HEK293 (cell line): ENCODE data around the gene SLC17A6.

ENCODE experiments used
- GLI4 ChIP-seq: fragments of 450-650 bp; formaldehyde crosslinking; IDR thresholded peaks from 2 replicates; pipeline ENCODE4 v1.5.1; 2016; ENCODE audit warnings: missing biosample characterization, missing genetic modification characterization
- ZNF132 ChIP-seq: fragments of 450-650 bp; formaldehyde crosslinking; IDR thresholded peaks from 2 replicates; pipeline ENCODE4 v1.5.1; 2017; ENCODE audit warnings: missing biosample characterization, missing genetic modification characterization, borderline replicate concordance
- ZNF184 ChIP-seq: fragments of 450-650 bp; IDR thresholded peaks from 2 replicates; pipeline ENCODE4 v1.5.1; 2018; ENCODE audit warnings: missing biosample characterization, mild to moderate bottlenecking, missing genetic modification characterization
- ZNF426 ChIP-seq: fragments of 450-650 bp; formaldehyde crosslinking; IDR thresholded peaks from 2 replicates; pipeline ENCODE4 v1.5.1; 2017; ENCODE audit warnings: missing biosample characterization, missing genetic modification characterization, mild to moderate bottlenecking, inconsistent platforms, moderate library complexity
- ZNF629 ChIP-seq: fragments of 450-650 bp; formaldehyde crosslinking; IDR thresholded peaks from 2 replicates; pipeline ENCODE4 v1.5.1; 2017; ENCODE audit warnings: missing biosample characterization, missing genetic modification characterization
- TF ChIP-seq, protein P1 (sequence below): fragments of 450-650 bp; IDR thresholded peaks from 2 replicates; pipeline ENCODE4 v1.5.1; 2018; ENCODE audit warnings: missing biosample characterization, mild to moderate bottlenecking, missing genetic modification characterization
- TF ChIP-seq, protein P2 (sequence below): fragments of 450-650 bp; formaldehyde crosslinking; IDR thresholded peaks from 2 replicates; pipeline ENCODE4 v1.5.1; 2016; ENCODE audit warnings: missing biosample characterization, missing genetic modification characterization

DNA sequence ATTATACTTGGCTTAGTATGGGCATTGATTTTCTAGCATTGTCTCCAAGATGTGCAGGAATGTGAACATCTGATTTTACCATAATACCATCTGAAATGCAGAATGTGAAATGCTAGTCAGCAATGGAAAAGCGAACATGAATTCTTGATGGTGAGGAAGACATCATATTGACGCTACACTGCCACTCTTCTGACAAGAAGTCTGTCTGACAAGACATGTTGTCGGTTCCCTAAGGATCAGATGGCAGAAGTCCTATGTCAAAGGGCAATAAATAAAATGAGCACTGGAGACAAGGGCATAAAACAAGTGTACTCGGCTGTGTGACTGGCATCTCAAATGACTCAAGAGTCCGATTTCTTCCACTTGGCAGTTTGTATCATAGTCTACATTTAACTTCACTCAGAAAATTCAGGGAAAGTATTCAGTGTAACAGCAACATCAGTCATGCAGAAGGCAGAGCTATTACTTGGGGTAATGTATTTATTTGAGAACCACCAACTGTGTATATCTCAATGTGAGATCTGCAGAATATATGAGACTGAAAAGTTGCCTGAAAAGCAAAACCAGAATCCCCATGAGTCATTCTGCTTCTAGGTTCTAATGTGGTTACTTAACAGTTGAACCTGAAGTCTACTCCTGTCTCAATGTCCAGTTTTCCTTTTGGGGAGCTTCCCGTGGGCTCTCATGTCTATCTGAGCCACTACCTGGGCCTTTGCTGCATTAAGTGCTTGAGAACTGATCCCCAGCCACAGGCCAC lies 51.5 kb downstream of the SLC17A6 start:
- no peak for TF ChIP-seq ZNF426 (tag by site-specific recombination)
- no peak for TF ChIP-seq ZNF629 (tag by site-specific recombination)
- TF ChIP-seq, protein P1, sequence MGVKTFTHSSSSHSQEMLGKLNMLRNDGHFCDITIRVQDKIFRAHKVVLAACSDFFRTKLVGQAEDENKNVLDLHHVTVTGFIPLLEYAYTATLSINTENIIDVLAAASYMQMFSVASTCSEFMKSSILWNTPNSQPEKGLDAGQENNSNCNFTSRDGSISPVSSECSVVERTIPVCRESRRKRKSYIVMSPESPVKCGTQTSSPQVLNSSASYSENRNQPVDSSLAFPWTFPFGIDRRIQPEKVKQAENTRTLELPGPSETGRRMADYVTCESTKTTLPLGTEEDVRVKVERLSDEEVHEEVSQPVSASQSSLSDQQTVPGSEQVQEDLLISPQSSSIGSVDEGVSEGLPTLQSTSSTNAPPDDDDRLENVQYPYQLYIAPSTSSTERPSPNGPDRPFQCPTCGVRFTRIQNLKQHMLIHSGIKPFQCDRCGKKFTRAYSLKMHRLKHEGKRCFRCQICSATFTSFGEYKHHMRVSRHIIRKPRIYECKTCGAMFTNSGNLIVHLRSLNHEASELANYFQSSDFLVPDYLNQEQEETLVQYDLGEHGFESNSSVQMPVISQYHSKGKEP, result no peak
- TF ChIP-seq, protein P2, sequence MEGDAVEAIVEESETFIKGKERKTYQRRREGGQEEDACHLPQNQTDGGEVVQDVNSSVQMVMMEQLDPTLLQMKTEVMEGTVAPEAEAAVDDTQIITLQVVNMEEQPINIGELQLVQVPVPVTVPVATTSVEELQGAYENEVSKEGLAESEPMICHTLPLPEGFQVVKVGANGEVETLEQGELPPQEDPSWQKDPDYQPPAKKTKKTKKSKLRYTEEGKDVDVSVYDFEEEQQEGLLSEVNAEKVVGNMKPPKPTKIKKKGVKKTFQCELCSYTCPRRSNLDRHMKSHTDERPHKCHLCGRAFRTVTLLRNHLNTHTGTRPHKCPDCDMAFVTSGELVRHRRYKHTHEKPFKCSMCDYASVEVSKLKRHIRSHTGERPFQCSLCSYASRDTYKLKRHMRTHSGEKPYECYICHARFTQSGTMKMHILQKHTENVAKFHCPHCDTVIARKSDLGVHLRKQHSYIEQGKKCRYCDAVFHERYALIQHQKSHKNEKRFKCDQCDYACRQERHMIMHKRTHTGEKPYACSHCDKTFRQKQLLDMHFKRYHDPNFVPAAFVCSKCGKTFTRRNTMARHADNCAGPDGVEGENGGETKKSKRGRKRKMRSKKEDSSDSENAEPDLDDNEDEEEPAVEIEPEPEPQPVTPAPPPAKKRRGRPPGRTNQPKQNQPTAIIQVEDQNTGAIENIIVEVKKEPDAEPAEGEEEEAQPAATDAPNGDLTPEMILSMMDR, result no peak
- no peak for TF ChIP-seq GLI4 (tag by site-specific recombination)
- no peak for TF ChIP-seq ZNF132 (tag by site-specific recombination)
- no peak for TF ChIP-seq ZNF184 (tag by site-specific recombination)
